ENCODE data around the gene HSP90AB1.

The HSP90AB1 gene

DNA sequence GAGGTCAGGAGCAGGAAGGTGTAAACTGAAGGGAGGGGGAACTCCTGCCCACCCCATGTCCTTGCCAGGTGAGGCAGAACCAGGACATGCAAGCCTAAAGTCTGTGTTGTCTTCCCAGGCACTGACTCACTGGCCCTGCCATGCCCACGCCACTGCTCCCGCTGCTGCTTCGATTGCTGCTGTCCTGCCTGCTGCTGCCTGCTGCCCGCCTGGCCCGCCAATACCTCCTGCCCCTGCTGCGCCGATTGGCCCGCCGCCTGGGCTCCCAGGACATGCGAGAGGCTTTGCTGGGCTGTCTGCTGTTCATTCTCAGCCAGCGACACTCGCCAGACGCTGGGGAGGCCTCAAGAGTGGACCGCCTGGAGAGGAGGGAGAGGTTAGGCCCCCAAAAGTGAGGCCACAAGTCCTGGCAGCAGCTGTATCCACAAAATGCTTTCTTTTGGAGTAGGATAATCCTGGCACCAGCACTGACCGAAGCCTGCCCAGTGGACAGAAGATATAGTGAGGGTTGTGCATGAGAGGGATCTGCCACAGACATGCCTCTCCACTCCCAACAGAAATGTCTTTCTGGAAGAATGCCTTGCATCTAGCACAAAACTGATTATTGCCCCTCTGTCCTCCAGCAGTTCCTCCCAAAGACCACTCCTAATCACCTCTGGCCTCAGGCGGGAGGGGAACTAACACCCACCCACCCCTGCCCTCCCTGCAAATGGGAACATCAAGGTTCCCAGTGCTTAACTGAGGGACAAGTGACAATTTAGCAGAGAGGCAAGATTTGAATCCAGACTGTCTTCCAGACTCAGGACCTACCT lies 29.4 kb upstream of the HSP90AB1 start:
- no peak overlapping the region for H3K4me3 ChIP-seq (replicated peaks in 1 of 2; ENCODE audit: low read depth in 2 of 2, low read length in 2 of 2)
- DNase-seq (ENCODE audit: low read depth in 2 of 2), result no peak
- TF ChIP-seq, protein P1, sequence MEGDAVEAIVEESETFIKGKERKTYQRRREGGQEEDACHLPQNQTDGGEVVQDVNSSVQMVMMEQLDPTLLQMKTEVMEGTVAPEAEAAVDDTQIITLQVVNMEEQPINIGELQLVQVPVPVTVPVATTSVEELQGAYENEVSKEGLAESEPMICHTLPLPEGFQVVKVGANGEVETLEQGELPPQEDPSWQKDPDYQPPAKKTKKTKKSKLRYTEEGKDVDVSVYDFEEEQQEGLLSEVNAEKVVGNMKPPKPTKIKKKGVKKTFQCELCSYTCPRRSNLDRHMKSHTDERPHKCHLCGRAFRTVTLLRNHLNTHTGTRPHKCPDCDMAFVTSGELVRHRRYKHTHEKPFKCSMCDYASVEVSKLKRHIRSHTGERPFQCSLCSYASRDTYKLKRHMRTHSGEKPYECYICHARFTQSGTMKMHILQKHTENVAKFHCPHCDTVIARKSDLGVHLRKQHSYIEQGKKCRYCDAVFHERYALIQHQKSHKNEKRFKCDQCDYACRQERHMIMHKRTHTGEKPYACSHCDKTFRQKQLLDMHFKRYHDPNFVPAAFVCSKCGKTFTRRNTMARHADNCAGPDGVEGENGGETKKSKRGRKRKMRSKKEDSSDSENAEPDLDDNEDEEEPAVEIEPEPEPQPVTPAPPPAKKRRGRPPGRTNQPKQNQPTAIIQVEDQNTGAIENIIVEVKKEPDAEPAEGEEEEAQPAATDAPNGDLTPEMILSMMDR (IDR thresholded peaks at IDR 0.05; ENCODE audit: low read depth, low read length), result no peak

DNA sequence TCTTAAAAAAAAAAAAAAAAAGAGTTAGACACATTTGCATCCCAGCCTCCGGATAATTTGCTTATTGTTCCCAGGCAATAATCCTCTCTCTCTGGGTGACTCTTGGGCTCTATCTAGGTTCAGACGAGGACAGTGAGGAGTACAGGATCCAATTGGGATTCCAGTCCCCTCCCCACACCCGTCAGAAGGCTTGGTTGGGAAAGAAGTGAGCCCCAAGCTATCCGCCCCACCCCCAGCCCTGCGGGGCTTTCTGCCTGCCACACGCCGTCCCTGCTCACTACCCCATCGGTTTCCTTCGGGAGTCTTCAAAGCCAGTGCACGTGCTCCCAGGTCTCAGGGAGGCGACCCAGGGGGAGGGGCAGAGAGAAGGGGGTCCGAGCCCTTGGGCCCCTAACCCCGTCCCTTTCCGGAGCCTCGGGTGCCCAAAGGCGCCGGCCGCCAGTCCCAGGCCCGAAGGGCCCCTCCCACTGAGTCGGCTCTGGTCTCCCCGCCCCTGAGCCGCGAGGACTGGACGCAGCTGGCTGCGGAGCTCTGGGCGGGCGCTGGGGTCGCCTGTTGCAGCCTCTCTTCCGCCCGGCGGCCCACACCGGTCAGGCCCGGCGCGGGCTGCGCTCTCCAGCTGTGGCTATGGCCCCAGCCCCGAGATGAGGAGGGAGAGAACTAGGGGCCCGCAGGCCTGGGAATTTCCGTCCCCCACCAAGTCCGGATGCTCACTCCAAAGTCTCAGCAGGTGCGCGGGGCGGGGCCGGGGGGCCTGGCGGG lies 27.7 kb upstream of the HSP90AB1 start:
- peak; percentile 36 to 71 for DNase-seq (ENCODE audit: low read depth in 2 of 2)
- H3K4me3 ChIP-seq (replicated peaks in 1 of 2; ENCODE audit: low read depth in 2 of 2, low read length in 2 of 2), result peak overlapping the region; percentile 30 to 45
- TF ChIP-seq, protein P1 (IDR thresholded peaks at IDR 0.05; ENCODE audit: low read depth, low read length), result no peak

DNA sequence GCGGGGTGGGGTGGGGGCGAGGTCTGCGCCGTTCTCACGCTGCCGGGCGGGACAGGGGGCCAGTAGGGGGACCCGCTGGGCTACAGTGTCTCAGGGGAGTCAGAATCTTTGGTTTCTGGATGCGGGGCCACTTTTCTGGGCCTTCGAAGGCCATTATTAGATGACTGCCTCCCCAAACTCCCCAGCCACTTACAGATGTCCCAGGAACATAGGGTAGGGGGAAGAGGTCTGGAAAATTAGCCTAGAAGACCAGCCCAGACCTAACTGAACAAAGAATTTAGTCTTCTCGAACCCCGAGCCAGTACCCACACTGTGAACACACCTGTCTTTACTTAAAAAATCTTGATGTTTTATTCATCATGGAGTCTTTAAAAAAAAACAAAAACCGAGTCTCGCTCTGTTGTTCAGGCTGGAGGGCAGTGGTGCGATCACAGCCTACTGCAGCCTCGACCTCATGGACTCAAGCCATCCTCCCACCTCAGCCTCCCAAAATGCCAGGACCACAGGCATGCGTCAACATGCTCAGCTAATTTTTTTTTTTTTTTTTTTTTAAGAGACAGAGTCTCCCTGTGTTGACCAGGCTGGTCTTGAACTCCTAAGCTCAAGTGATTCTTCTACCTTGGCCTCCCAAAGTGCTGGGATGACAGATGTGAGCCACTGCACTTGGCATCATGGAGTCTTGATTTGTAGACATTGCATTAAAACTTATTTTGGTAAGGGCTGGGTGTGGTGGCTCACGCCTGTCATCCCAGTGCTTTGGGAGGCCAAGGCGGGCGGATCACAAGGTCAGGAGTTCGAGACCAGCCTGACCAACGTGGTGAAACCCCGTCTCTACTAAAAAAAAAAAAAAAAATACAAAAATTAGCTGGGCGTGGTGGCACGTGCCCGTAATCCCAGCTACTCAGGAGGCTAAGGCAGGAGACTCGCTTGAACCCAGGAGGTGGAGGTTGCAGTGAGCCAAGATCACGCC lies 26.8 kb upstream of the HSP90AB1 start:
- peak overlapping the region in 1 of 2 donors; percentile 45 for H3K4me3 ChIP-seq (replicated peaks in 1 of 2; ENCODE audit: low read depth in 2 of 2, low read length in 2 of 2)
- DNase-seq (ENCODE audit: low read depth in 2 of 2), result no peak
- TF ChIP-seq, protein P1 (IDR thresholded peaks at IDR 0.05; ENCODE audit: low read depth, low read length), result no peak

DNA sequence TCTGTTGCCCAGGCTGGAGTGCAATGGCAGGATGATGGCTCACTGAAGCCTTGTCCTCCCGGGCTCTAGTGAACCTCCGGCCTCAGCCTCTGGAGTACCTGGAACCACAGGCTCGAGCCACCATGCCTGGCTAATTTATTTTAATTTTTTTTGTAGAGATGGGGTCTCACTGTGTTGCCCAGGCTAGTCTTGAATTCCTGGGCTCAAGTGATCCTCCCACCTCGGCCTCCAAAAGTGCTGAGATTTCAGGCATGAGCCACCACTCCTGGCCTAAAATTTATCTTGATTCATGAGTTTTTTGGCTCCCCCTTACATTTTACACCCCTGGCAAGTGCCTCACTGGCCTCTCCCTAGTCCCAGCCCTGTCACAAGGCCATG lies 26.0 kb upstream of the HSP90AB1 start:
- DNase-seq (ENCODE audit: low read depth in 2 of 2), result no peak
- H3K4me3 ChIP-seq (replicated peaks in 1 of 2; ENCODE audit: low read depth in 2 of 2, low read length in 2 of 2), result no peak overlapping the region
- TF ChIP-seq, protein P1 (IDR thresholded peaks at IDR 0.05; ENCODE audit: low read depth, low read length), result no peak

DNA sequence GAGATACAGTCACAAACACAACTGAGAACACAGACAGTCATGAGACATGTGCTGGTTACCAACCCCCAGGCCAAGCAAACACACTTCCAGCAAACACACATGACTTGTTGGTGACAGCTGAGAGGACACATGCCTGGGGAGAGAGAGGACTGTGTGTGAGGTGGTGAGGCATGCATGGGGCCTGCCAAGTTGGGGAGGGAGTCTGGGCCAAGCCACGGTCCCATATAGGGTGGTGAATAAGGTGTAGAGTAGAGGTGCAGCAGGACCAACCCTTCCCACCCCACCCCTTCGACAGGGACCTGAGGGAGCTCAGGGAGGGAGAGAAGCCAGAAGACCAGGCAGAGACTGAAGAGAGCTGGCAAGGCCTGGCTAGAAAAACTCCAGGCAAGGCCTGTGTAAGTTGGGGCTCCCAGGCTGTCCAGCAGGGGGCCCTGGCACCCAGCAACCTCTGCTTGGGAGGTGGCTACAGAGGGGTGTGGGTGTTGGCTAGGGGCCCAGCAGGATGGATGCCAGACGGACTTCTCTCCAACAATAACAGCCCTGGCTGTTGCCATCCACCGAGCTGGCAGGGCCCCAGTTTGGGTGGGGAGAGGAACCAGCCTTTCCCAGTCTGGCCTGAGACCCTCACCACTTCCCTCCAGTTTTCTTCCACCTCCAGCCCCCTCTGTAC lies 25.5 kb upstream of the HSP90AB1 start:
- H3K4me3 ChIP-seq (replicated peaks in 1 of 2; ENCODE audit: low read depth in 2 of 2, low read length in 2 of 2), result no peak overlapping the region
- peak; percentile 84 to 94 for DNase-seq (ENCODE audit: low read depth in 2 of 2)
- TF ChIP-seq, protein P1 (IDR thresholded peaks at IDR 0.05; ENCODE audit: low read depth, low read length), result peak; percentile 90

DNA sequence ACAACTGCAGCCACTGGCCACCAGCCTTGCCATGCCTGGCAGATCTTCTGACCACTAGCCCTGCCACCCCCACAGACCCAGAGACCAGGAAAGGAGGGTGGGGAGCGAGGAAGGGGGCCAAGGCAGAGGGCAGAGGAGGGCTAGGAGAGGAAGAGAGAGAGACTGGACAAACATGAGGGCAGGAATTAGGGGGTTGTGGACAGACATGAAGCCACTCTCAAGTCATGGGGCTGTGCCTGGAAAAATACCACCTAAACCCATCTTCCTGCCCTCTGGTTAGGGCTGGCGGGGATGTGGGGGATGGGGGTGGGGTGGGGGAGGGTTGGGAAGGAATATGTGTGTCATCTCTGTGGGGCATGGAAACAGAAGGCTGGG lies 25.0 kb upstream of the HSP90AB1 start:
- no peak overlapping the region for H3K4me3 ChIP-seq (replicated peaks in 1 of 2; ENCODE audit: low read depth in 2 of 2, low read length in 2 of 2)
- TF ChIP-seq, protein P1 (IDR thresholded peaks at IDR 0.05; ENCODE audit: low read depth, low read length), result no peak
- no peak for DNase-seq (ENCODE audit: low read depth in 2 of 2)
